Liver (tissue), 3 donors: ENCODE measurements around the gene KXD1.

Source experiments
- ATF3 ChIP-seq: IDR thresholded peaks from 2 replicates; pipeline ENCODE4 v1.6.1; 2016; ENCODE audit warnings: antibody characterized with exemption
- CTCF ChIP-seq: fragments of 150-350 bp; IDR thresholded peaks from 2 replicates; pipeline ENCODE4 v1.5.1; 2017; ENCODE audit warnings: improper control_type of control experiment, low read depth, low read length; ENCODE audit not compliant: missing input control
- donor health status: healthy.
- donor health status: healthy.

- no peak for TF ChIP-seq ATF3
- no peak for TF ChIP-seq CTCF
Observed at GRCh38 chr19:18574691-18575291, 17.1 kb downstream of the KXD1 start.
